OCI-LY7 (cell line): ENCODE measurements around the gene SLC66A1. TPM values are rescaled to one million over a fixed set of nuclear protein-coding genes. Genes with fewer than 3 reads are reported as not detected.

Experiments used
- BruUV-seq: library from RNA; stranded (reverse); fragments of 400-500 nt; replicated peaks from 2 replicates; lab custom pipeline; 2021; lab: Mats Ljungman, UMichigan
- CTCF ChIA-PET: fragments of 300-600 bp; sonication (Branson Sonifier 250); formaldehyde crosslinking; loops from one replicate; lab custom pipeline; 2022; ENCODE audit warnings: antibody characterized with exemption; ENCODE audit not compliant: unreplicated experiment; lab: Charles Lee
- POLR2A ChIA-PET: fragments of 300-600 bp; sonication (Branson Sonifier 250); formaldehyde crosslinking; loops from one replicate; lab custom pipeline; 2022; ENCODE audit warnings: antibody characterized with exemption; lab: Charles Lee
- DNase-seq: peaks from one replicate; pipeline ENCODE4 v3.0.0-alpha.2; 2015; ENCODE audit warnings: low spot score
- H2AFZ ChIP-seq: fragments of 200-600 bp; sonication (generic), shearing (Covaris generic); 2 replicates; pipeline ENCODE4 v1.6.1; 2014; ENCODE audit warnings: mild to moderate bottlenecking, antibody characterized with exemption, low read length, moderate library complexity
- H3K27ac ChIP-seq: fragments of 200-600 bp; sonication (generic); 2 replicates; pipeline ENCODE4 v1.5.1; 2014; ENCODE audit warnings: mixed run types, low read depth, mild to moderate bottlenecking, moderate library complexity, low read length, inconsistent platforms; ENCODE audit not compliant: poor library complexity, severe bottlenecking
- H3K36me3 ChIP-seq: fragments of 200-600 bp; sonication (generic); 2 replicates; pipeline ENCODE4 v1.6.1; 2014; ENCODE audit warnings: mild to moderate bottlenecking, antibody characterized with exemption, low read length, moderate library complexity, mixed read lengths; ENCODE audit not compliant: insufficient read depth
- H3K4me1 ChIP-seq: fragments of 200-600 bp; sonication (generic); 2 replicates; pipeline ENCODE4 v1.5.1; 2014; ENCODE audit warnings: mild to moderate bottlenecking, low read length; ENCODE audit not compliant: insufficient read depth, poor library complexity, severe bottlenecking
- H3K4me2 ChIP-seq: fragments of 200-600 bp; sonication (generic); 2 replicates; pipeline ENCODE4 v1.6.1; 2014; ENCODE audit warnings: mild to moderate bottlenecking, low read length
- H3K4me3 ChIP-seq: fragments of 200-600 bp; sonication (generic); 2 replicates; pipeline ENCODE4 v1.5.1; 2014; ENCODE audit warnings: mild to moderate bottlenecking, low read depth, low read length; ENCODE audit not compliant: poor library complexity, severe bottlenecking
- H3K79me2 ChIP-seq: fragments of 200-600 bp; sonication (generic); 2 replicates; pipeline ENCODE4 v1.6.1; 2016; ENCODE audit warnings: low read depth, mild to moderate bottlenecking, low read length, moderate library complexity, mixed read lengths; ENCODE audit not compliant: insufficient read depth
- H3K9me2 ChIP-seq: fragments of 200-600 bp; sonication (generic); 2 replicates; pipeline ENCODE4 v1.6.1; 2016; ENCODE audit warnings: mild to moderate bottlenecking, low read length, mixed read lengths; ENCODE audit not compliant: insufficient read depth
- H3K9me3 ChIP-seq: fragments of 200-600 bp; sonication (generic); 2 replicates; pipeline ENCODE4 v1.6.1; 2014; ENCODE audit warnings: mild to moderate bottlenecking, mixed run types, low read length, mixed read lengths
- H4K20me1 ChIP-seq: fragments of 200-600 bp; sonication (generic); 2 replicates; pipeline ENCODE4 v1.6.1; 2014; ENCODE audit warnings: mild to moderate bottlenecking, antibody characterized with exemption, low read length, moderate library complexity, mixed read lengths; ENCODE audit not compliant: insufficient read depth
- EZH2phosphoT487 ChIP-seq: fragments of 200-600 bp; sonication (generic); IDR thresholded peaks from 2 replicates; pipeline ENCODE4 v1.6.1; 2018; ENCODE audit warnings: low read depth, borderline replicate concordance, mild to moderate bottlenecking, mixed run types, antibody characterized with exemption, low read length, moderate library complexity, mixed read lengths
- intact Hi-C: fragments of 100-400 bp; cut with micrococcal nuclease; formaldehyde crosslinking; loops from one replicate; pipeline ENCODE4 v1.10.0; 2022; ENCODE audit not compliant: unreplicated experiment
- total RNA-seq, 2 experiments: library from RNA; depleted of rRNA in 1 of 2; stranded (reverse); fragments of >200 nt in 1 of 2; shearing (Covaris generic) in 1 of 2; gene quantifications; 2 replicates each; pipeline ENCODE4 v1.2.3, GENCODE V29; 2014 to 2022
- TF ChIP-seq, protein P1 (sequence below): fragments of 200-600 bp; sonication (generic); conservative IDR thresholded peaks from 2 replicates; pipeline ENCODE4 v1.5.1; 2014; ENCODE audit warnings: mild to moderate bottlenecking, antibody characterized with exemption, low read length, moderate library complexity, mixed read lengths

SLC66A1 gene
- total RNA-seq, 2 experiments from 2014 or later = 14.9 to 21.0 TPM

DNA sequence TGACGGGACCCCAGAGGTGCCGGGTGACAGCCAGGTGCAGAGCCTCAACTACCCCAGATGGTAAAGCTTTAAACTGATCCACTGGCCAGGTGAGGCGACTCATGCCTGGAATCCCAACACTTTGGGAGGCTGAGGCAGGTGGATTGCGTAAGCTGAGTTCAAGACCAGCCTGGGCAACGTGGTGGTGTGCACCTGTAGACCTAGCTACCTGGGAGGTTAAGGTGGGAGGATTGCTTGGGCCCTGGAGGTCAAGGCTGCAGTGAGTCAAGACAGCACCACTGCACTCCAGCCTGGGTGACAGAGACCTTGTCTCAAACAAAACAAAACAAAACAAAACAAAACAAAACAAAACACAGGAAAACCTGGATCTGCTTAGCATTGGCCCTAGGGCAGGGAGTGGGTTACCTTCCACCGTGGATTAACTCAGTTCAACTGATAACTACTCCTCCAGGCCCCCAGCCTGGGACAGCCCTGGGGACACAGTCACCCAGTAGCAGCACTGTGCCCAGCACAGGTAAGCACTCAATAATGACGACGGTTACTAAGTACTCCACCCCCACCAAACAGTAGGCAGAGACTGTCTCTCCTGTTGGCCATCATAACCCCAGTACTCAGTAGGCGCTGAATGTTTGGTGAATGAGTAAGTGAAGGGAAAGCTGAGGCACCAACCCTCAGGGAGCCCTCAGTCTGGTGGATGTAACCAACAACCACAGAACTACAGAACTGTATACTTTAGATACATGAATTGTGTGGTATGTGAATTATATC lies 21.6 kb downstream of the SLC66A1 start:
- BruUV-seq = no TSS peak
- H3K36me3 ChIP-seq = no peaks in the 10 kb centered on the region
- H4K20me1 ChIP-seq = no peaks in the 10 kb centered on the region
- no peaks in the 10 kb centered on the region for H3K9me3 ChIP-seq
- POLR2A ChIA-PET = interaction anchor here (0.6 kb wide), 1 partner anchor 27 kb away, joined by 3 read pairs; no protein-coding TSS in a partner anchor
- H3K9me2 ChIP-seq = no peaks in the 10 kb centered on the region
- H3K4me3 ChIP-seq = no peak overlapping the region
- DNase-seq = no peak
- CTCF ChIA-PET = no interaction called here
- intact Hi-C loops = no loop called here
- no peak overlapping the region for H3K27ac ChIP-seq
- no peak overlapping the region for H3K4me2 ChIP-seq
- H3K4me1 ChIP-seq = no peaks in the 10 kb centered on the region
- no peak for TF ChIP-seq EZH2phosphoT487
- TF ChIP-seq, protein P1, sequence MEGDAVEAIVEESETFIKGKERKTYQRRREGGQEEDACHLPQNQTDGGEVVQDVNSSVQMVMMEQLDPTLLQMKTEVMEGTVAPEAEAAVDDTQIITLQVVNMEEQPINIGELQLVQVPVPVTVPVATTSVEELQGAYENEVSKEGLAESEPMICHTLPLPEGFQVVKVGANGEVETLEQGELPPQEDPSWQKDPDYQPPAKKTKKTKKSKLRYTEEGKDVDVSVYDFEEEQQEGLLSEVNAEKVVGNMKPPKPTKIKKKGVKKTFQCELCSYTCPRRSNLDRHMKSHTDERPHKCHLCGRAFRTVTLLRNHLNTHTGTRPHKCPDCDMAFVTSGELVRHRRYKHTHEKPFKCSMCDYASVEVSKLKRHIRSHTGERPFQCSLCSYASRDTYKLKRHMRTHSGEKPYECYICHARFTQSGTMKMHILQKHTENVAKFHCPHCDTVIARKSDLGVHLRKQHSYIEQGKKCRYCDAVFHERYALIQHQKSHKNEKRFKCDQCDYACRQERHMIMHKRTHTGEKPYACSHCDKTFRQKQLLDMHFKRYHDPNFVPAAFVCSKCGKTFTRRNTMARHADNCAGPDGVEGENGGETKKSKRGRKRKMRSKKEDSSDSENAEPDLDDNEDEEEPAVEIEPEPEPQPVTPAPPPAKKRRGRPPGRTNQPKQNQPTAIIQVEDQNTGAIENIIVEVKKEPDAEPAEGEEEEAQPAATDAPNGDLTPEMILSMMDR = no peak
- no peaks in the 10 kb centered on the region for H3K79me2 ChIP-seq
- no peak overlapping the region for H2AFZ ChIP-seq

DNA sequence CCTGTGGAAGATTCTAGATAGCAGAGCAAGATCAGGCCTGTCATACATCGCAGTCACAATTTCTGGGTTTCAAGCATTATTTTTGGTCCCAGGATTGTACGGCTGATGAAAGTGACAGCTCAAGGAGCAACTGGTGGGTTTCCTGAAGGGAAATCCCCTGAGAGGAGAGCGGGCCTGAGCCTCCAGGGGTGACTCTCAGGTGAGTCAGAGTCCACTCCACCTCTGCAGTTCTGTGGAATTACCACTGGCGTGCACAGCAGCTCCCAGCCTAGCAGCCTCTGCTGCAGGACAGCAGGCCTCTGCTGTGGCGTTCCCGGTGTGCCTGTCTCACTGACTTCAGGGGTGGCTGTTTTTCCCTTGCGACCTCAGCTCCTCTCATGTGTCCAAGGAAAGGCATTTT lies 24.4 kb downstream of the SLC66A1 start:
- TF ChIP-seq, protein P1 = no peak
- TF ChIP-seq EZH2phosphoT487 = no peak
- H3K4me3 ChIP-seq = no peak overlapping the region
- no peaks in the 10 kb centered on the region for H3K79me2 ChIP-seq
- CTCF ChIA-PET = no interaction called here
- no peaks in the 10 kb centered on the region for H4K20me1 ChIP-seq
- H3K9me2 ChIP-seq = no peaks in the 10 kb centered on the region
- no peaks in the 10 kb centered on the region; the same call in 1 of the 2 replicates for H3K36me3 ChIP-seq
- intact Hi-C loops = no loop called here
- H3K27ac ChIP-seq = no peak overlapping the region
- BruUV-seq = no TSS peak
- H3K4me2 ChIP-seq = no peak overlapping the region
- H3K4me1 ChIP-seq = no peaks in the 10 kb centered on the region
- DNase-seq = no peak
- POLR2A ChIA-PET = no interaction called here
- H3K9me3 ChIP-seq = no peaks in the 10 kb centered on the region
- no peak overlapping the region for H2AFZ ChIP-seq

DNA sequence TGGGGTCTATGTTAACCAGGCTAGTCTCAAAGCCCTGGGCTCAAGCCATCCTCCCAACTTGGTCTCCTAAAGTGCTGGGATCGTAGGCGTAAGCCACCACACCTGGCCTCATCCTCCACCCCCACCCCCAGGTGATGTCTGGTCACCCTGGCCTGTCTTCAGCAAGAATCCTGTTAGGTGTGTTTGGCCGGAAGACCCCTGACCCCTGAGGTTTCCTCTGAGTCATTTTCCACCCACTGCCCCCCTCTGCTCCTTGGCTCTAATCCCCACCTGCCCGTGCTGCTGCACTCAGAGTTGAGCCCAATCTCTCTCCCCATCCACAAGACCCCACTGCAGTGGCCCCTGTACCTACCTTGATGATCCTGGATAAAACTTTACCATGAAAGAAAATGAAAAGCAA lies 25.2 kb downstream of the SLC66A1 start:
- BruUV-seq = no TSS peak
- intact Hi-C loops = no loop called here
- H2AFZ ChIP-seq = no peak overlapping the region
- no peaks in the 10 kb centered on the region for H3K9me3 ChIP-seq
- TF ChIP-seq, protein P1 = no peak
- H3K79me2 ChIP-seq = no peaks in the 10 kb centered on the region
- no peak overlapping the region for H3K27ac ChIP-seq
- no peaks in the 10 kb centered on the region for H4K20me1 ChIP-seq
- H3K4me3 ChIP-seq = no peak overlapping the region
- no peak for DNase-seq
- ChIA-PET CTCF (no interaction called here), POLR2A (interaction anchor here (0.6 kb wide), 1 partner anchor 9 kb away, joined by 4 read pairs; no protein-coding TSS in a partner anchor)
- no peaks in the 10 kb centered on the region; the same call in 1 of the 2 replicates for H3K36me3 ChIP-seq
- H3K4me2 ChIP-seq = no peak overlapping the region
- no peaks in the 10 kb centered on the region for H3K9me2 ChIP-seq
- no peaks in the 10 kb centered on the region for H3K4me1 ChIP-seq
